ENCODE measurements around the gene SLC9A9.
A peak's percentile ranks its signal among the peaks of the same experiment; 100 is the strongest.
"Not testable (repeated sequence)": the region's sequence is repeated elsewhere in the genome, so short reads cannot be mapped to it uniquely, and the experiment has no call there.

SLC9A9 gene

DNA sequence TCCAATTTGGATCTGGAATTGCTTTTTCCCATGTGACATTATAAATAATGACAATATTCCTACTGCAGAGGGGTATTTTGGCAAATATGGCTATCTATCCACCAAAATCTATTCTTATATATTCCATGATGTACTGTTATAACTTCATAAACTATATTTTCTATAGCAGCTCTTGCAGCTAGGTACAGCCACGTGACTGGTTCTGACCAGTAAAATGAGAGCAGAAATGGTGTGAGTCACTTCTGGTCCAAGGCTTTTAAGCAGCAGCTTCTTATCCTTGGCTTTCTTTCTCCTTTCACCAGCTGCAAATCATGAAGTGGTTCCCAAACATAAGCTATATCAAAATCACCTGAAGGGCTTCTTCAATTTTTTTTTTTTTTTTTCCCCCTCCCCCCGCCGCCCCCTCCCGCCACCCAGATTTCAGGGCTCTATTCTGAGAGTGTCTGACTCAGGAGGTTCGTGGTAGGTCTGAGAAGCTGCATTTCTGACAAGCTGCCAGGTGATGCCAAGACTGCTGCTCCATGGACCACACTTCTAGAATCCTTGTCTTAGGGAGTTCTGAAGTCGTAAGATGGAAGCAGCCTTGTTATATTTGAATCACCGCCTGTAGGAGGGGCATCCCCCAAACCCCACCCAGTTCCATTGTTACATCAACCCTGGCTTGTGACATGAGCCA, 371.2 kb downstream of the SLC9A9 start:
- DNase-seq (ENCODE audit: extremely low read depth in 1 of 2, low read depth in 1 of 2), result no peak

DNA sequence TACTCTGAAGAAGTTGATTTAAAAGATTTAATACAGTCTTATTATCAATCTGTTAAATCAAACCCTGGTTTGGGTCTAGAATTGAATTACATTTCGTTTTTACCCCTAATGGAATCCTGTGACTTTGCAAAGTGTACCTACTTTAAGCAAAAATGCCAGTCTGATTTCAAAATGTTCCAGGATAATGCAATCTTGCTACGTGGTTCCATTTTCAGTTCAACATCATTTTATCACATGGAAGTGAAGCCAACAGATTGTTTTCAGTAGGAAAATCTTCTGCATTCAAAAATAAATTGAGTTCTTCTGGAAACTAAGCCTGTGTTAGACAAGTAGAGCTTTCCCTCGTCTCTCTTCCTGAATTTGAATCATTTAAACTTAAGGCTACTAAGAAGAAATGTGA, 372.3 kb downstream of the SLC9A9 start:
- DNase-seq (ENCODE audit: extremely low read depth in 1 of 2, low read depth in 1 of 2), result no peak

DNA sequence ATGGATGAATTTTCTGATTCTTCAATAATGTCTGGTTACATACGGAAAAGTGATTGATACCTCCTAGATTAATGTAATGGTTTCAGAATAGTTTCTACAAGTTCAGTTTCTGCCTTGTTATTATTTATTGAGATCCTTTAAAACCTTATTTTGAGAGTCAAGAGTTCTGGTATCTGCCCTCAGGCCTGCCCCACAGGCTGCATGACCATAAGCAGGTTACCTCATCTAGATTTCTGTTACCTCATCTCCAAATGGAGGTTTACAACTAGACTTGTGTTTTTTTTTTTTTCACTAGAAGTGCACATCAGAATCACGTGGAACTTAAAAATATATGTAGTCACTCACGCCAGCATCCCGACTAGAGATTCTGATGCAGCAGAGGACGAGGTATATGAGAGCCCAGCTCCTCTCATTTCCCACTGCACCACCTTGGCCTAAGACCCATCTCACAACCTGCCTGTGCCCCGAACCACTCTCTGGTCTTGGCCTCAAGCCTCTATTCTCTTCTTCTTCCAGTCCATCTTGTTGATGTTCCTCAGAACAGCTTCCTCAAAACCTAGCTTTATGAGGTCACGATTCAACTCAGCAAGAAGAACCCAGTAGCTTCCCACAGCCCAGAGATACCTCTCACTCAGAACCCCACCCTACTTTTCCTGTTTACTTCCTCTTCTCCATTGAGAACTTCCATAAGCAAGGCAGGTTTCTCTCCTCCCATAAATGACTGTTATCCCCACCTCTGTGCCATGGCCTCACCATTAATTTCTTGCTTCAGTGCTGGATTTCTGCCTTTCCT, 375.3 kb downstream of the SLC9A9 start:
- no peak for DNase-seq (ENCODE audit: extremely low read depth in 1 of 2, low read depth in 1 of 2)

DNA sequence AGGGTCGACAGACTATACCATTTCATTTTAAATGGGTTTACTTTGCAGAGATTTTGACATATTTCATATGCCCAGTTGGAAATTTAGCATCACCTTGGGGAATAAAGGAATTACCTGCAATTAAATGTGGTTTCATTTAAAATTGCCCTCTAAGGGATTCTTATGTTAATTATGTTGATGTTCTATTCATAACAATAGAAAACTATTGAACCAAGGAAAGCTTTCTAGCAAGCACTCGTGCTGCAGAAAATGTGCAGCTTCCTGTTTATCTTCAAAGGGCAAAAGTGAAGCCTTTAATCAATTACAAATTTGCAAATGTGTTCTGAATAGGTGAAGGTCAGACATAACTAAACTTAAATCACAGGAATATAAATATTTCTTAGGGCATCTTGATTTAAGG, 376.6 kb downstream of the SLC9A9 start:
- DNase-seq (ENCODE audit: extremely low read depth in 1 of 2, low read depth in 1 of 2), result no peak

- DNase-seq (ENCODE audit: extremely low read depth in 1 of 2, low read depth in 1 of 2), result no peak
Observed at GRCh38 chr3:143469159-143469558, 379.1 kb downstream of the SLC9A9 start.

DNA sequence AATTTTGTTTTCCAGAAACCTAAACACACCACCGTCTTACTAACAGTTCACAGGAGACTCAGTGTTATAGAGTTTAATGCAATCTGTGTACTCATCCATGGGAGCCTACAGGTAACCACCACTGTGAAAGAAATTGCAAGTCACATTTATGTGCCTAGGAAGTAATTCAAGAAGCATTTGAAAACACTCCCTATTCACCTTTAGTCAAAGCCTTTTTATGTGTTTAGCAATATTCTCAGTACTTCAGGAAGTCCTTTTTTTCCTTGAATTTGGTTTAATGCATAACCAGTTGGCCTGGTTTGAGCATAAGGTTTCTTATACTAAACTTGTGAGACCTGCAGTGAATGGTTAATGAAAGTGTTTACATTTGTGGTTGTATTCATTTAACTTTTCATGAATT, 382.6 kb downstream of the SLC9A9 start:
- DNase-seq (ENCODE audit: extremely low read depth in 1 of 2, low read depth in 1 of 2), result no peak

- no peak for DNase-seq (ENCODE audit: extremely low read depth in 1 of 2, low read depth in 1 of 2)
Observed at GRCh38 chr3:143464850-143465249, 383.4 kb downstream of the SLC9A9 start.

DNA sequence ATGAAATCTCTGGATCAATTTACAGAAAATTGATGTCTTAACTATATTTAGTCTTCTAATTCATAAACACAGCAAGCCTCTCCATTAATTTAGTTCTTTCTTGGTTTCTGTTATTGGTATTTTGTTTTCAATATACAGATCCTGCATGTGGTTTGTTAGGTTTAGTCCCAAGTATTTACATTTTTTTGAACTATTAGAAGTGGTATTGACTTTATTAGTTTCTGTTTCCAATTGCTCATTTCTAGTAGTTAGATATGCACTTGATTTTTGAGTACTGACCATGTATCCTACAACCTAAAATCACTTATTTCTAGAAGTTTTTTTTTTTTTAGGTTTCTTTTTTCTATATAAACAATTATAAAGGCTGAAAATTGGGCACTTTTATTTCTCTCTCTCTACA, 392.8 kb downstream of the SLC9A9 start:
- no peak for DNase-seq (ENCODE audit: extremely low read depth in 1 of 2, low read depth in 1 of 2)

- DNase-seq (ENCODE audit: extremely low read depth in 1 of 2, low read depth in 1 of 2), result no peak
Observed at GRCh38 chr3:143450632-143451031, 397.6 kb downstream of the SLC9A9 start.

GRCh38 chr3:143447491-143447890, 400.8 kb downstream of the SLC9A9 start:
- no peak for DNase-seq (ENCODE audit: extremely low read depth in 1 of 2, low read depth in 1 of 2)

GRCh38 chr3:143445118-143445517, 403.1 kb downstream of the SLC9A9 start:
- no peak for DNase-seq (ENCODE audit: extremely low read depth in 1 of 2, low read depth in 1 of 2)

- peak; percentile 8 to 36 for DNase-seq (ENCODE audit: extremely low read depth in 1 of 2, low read depth in 1 of 2)
Observed at GRCh38 chr3:143443851-143444331, 404.4 kb downstream of the SLC9A9 start.

DNA sequence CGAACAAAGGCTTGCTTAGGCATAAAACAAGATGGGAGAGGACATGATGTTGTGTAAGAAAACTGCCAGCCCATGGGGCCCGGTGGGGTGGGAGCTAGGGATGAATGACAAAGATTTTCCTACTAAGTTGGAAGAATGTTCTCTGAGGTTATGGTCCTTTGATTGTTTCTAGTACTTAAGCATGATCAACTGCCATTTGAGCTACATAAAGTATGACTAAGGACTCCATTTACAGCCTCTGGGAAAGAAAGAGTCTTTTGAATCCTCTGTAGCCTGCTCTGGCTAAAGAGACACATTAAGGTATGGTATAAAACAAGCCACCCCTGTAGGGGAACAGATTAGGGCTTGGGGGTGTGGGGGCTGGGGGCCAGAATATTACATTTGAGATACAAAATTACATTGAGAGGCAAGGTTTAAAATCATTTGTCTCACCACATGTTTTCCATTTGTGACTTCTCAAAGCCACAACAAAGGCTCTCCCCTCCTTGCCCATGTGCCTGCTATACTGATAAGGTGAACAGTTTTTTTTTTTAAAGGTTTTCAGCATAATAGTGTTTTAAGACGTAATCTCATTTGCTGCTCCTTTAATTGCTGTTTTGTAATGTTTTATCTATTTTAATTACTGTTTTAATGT, 405.3 kb downstream of the SLC9A9 start:
- no peak for DNase-seq (ENCODE audit: extremely low read depth in 1 of 2, low read depth in 1 of 2)

DNA sequence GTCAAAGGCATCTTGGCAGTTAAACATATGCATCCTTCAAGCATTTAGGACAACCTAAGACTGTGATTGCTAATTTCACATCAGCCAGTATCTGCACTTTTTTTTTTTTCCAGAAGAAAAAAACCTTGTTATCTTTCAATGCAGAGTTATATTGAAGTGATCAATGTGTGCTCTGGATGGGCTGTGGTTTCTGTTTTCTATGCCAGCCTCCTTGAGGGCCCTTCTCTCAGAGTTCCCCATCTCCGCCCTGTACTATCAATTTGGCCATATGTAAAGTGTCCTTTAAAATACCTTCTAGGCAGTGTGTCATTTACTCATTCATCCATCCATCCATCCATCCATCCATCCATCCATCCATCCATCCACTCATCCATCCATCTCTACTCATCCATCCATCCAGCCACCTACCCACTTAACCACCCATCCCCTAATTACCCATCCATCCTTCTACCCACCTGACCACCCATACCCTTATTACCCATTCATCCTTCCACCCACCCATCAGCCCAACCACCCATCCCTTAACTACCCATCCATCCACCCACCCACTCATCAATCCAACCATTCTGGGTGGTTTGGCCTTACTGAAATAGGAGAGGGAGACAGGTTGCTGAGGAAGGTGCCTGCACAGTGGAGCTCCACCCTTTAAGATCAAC, 406.6 kb downstream of the SLC9A9 start:
- DNase-seq (ENCODE audit: extremely low read depth in 1 of 2, low read depth in 1 of 2), result no peak

DNA sequence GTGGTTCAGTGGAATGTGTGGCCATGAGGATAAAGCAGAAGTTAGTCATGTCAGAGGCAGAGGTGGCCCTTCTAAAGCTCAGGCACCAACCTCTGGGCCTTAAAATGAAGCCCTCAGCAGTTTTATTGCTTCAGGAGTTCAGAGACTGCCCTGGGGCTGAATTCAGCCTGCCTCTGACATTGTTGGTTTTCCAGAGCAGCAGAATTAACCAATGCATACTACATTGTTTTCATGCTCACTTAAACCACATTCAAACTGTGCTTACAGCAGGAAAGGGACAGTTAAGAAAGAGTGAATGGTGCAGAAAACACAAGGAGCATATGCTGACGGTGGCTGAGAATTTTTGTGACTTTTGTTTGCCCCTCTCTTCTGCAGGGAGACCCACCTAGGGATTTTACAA, 408.5 kb downstream of the SLC9A9 start:
- DNase-seq (ENCODE audit: extremely low read depth in 1 of 2, low read depth in 1 of 2), result no peak

GRCh38 chr3:143437405-143437804, 410.9 kb downstream of the SLC9A9 start:
- no peak for DNase-seq (ENCODE audit: extremely low read depth in 1 of 2, low read depth in 1 of 2)

DNA sequence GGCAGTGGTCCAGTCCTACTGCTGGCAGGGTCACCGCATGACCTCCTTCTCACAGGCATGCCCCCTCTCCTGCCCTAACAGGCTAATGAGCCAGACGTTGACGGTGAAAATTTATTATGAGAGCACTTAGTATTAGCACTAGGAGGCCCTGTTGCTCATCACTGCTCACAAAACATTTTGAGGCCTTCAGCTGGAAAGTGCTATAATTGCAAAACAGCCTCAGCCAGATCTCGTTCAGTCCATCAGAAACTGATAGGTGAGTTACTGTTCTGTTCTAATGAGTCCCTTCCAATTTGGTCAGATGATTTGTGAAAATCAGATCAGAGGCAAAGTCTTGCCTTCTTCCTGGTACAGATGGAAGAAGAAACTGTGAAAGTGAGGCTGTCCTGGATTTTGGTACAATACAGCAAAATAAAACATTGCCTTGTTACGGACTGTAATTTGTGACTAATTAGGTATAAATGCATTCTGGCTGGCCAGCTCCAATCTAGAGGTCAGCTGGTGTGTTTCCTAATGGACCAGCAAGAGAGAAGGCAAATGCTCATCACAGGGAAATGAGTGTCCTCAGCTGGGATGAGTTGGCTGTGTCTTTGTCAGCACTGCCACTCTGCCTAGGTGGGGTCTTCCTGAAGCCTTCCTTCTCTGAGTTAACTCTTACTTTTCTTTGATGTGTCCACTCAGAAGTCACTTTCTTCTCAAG, 411.9 kb downstream of the SLC9A9 start:
- DNase-seq (ENCODE audit: extremely low read depth in 1 of 2, low read depth in 1 of 2), result no peak

GRCh38 chr3:143433787-143434378, 414.4 kb downstream of the SLC9A9 start:
- no peak for DNase-seq (ENCODE audit: extremely low read depth in 1 of 2, low read depth in 1 of 2)

DNA sequence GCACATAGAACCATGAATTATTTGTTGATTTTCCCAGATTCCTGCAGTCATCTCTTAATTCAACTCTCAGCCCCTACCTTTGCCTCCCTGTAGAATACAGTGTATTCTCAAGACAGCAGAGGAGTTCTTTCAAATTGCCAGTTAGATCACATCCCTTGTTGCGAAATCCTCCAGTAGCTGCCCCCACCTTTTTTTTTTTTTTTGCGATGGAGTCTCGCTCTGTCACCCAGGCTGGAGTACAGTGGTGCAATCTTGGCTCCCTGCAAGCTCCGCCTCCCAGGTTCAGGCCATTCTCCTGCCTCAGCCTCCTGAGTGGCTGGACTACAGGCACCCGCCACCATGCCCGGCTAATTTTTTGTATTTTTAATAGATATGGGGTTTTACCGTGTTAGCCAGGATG, 417.0 kb downstream of the SLC9A9 start:
- not testable (repeated sequence) for DNase-seq (ENCODE audit: extremely low read depth in 1 of 2, low read depth in 1 of 2)

- no peak for DNase-seq (ENCODE audit: extremely low read depth in 1 of 2, low read depth in 1 of 2)
Observed at GRCh38 chr3:143430568-143430967, 417.7 kb downstream of the SLC9A9 start.
